Heart left ventricle (tissue), 16 donors: ENCODE results near the gene NGB. TPM values are rescaled to one million over a fixed set of nuclear protein-coding genes. Genes with fewer than 3 reads are reported as not detected.

Experiments used
- ATAC-seq, 4 donors: fragments of 200-7000 bp; cut with Tn5 transposase; one replicate each; pipeline ENCODE4 v1.9.1; 2020 to 2022; ENCODE audit warnings: moderate library complexity in 4 of 4, mild to moderate bottlenecking in 3 of 4, moderate number of reproducible peaks in 1 of 4
- DNase-seq, 5 donors: peaks; one replicate each; pipeline ENCODE4 v3.0.0-alpha.2; 2020
- H3K27ac ChIP-seq, 12 donors: fragments of 200-600 bp; sonication (generic) in 4 of 12; one replicate each; pipeline versions ENCODE4 v1.5.0 to v1.8.0; 2016 to 2022; ENCODE audit warnings: mild to moderate bottlenecking in 2 of 12
- H3K27me3 ChIP-seq, 9 donors: fragments of 200-600 bp; sonication (generic) in 2 of 9; one replicate each; pipeline versions ENCODE4 v1.5.1 to v1.8.0; 2016 to 2022; ENCODE audit warnings: mild to moderate bottlenecking in 3 of 9
- H3K36me3 ChIP-seq, 9 donors: fragments of 200-600 bp; sonication (generic) in 2 of 9; one replicate each; pipeline versions ENCODE4 v1.5.0 to v1.8.0; 2018 to 2022; ENCODE audit warnings: mild to moderate bottlenecking in 2 of 9
- H3K4me1 ChIP-seq, 12 donors: fragments of 200-600 bp; sonication (generic) in 4 of 12; one replicate each; pipeline versions ENCODE4 v1.5.0 to v1.8.0; 2016 to 2022; ENCODE audit warnings: mild to moderate bottlenecking in 3 of 12
- H3K4me3 ChIP-seq, 12 donors: fragments of 200-600 bp; sonication (generic) in 4 of 12; one replicate each; pipeline versions ENCODE4 v1.5.0 to v1.8.0; 2017 to 2022; ENCODE audit warnings: mild to moderate bottlenecking in 9 of 12, moderate library complexity in 4 of 12
- H3K9me3 ChIP-seq, 12 donors: fragments of 200-600 bp; sonication (generic) in 4 of 12; one replicate each; pipeline versions ENCODE4 v1.5.0 to v1.8.0; 2016 to 2022; ENCODE audit warnings: mild to moderate bottlenecking in 1 of 12
- CTCF ChIP-seq, 12 donors: fragments of 200-600 bp; sonication (generic) in 4 of 12; IDR thresholded peaks; one replicate each; pipeline versions ENCODE4 v1.5.0 to v1.8.0; 2018 to 2022; ENCODE audit warnings: antibody characterized with exemption in 12 of 12, mild to moderate bottlenecking in 5 of 12
- POLR2A ChIP-seq, 2 donors: fragments of 450-650 bp; IDR thresholded peaks; one replicate each; pipeline ENCODE4 v1.6.1; 2017; ENCODE audit warnings: antibody characterized with exemption in 2 of 2, mild to moderate bottlenecking in 2 of 2, moderate library complexity in 2 of 2
- WGBS, 4 donors: extraction: QIAGEN DNeasy Blood & Tissue Kit in 2 of 4; methylation state at CpG; one replicate each; pipeline versions ENCODE4 v1.1.5 to v1.1.7; 2013 to 2018; 5-methylcytosine and 5-hydroxymethylcytosine counted together
- intact Hi-C, 10 donors: fragments of 100-400 bp; cut with DNase I; formaldehyde crosslinking; loops; one replicate each; pipeline versions ENCODE4 v1.11.1 to v1.14.2; 2022
- polyA plus RNA-seq, 2 donors: library from polyadenylated mRNA; stranded (reverse); fragments of 200-250 nt; gene quantifications; one replicate each; pipeline ENCODE4 v1.2.3, GENCODE V29; 2013
- total RNA-seq, 9 donors: library from RNA; depleted of rRNA in 2 of 9; stranded (reverse); fragments of >200 nt in 2 of 9; fragmentation: NEBNext Ultra II Directional in 3 of 9; extraction: Animal tissue kit (Norgen Biotek cat#: 25700) in 3 of 9; gene quantifications; one replicate each; pipeline versions ENCODE4 v1.1.0 to v1.2.4, GENCODE V29; 2016 to 2023
- donor health status: ischemic (EF 13 %, LVEDD 7.1; RV severe dilation, severe dysfunction).
- donor health status: healthy with polysubstance abuse.
- donor health status: DM: no; HTN: yes; CAD: no.
- donor health status: DM: no; HTN: no; CAD: no.
- donor health status: ischemic (EF 25% LVEDD 6.9; RV normal size, moderate dysfunction).
- donor health status: ischemic (EF 25% LVEDD 5.7; RV mildly dilated, moderate dysfunction).
- donor health status: healthy.
- donor health status: DM: yes; HTN: yes; CAD: no.
- donor health status: ischemic (EF 35%, LVEDD 5.7; RV mildly dilated, moderate dysfunction).
- donor health status: nonischemic (EF 11% LVEDD 7.7; RV severe dilation, severe dysfunction).
- donor health status: DM: yes; HTN: yes; CAD: no.
- donor health status: PGD.
- donor health status: ischemic (EF 29% LVEDD 5.4; RV normal size, mild dysfunction).
- donor health status: nonischemic (EF 23%, LVEDD 6.1; RV moderate dilation, normal function).

NGB gene
- total and polyA plus RNA-seq, 11 donors, result not detected

GRCh38 chr14:77275041-77275580, 4.1 kb upstream of the NGB start:
- WGBS, 4 donors, result 71 to 87% (median 84%) methylated on average over 5 of the region's 5 CpGs
- H3K4me3 ChIP-seq, result no peak overlapping the region
- DNase-seq, result no peak
- peaks cover 0 to 38% (median 28%) of the 10 kb centered on the region in 9 donors for H3K36me3 ChIP-seq
- no peak overlapping the region for H3K27ac ChIP-seq
- ATAC-seq, result no peak
- peaks cover 0 to 11% (median 0%) of the 10 kb centered on the region in 12 donors for H3K4me1 ChIP-seq
- H3K27me3 ChIP-seq, result peaks cover 9 to 30% (median 20%) of the 10 kb centered on the region in 9 donors
- peaks cover 0 to 6% (median 0%) of the 10 kb centered on the region in 12 donors for H3K9me3 ChIP-seq
- TF ChIP-seq CTCF (IDR thresholded peaks at IDR 0.05), result no peak
- no peak for TF ChIP-seq POLR2A (IDR thresholded peaks at IDR 0.05)
- intact Hi-C loops, result no loop called here

- intact Hi-C loops, result no loop called here
- Histone ChIP-seq H3K9me3 (peaks cover 0 to 6% (median 0%) of the 10 kb centered on the region in 12 donors), H3K36me3 (peaks cover 0 to 25% (median 19%) of the 10 kb centered on the region in 9 donors), H3K4me3 (no peak overlapping the region), H3K27me3 (peaks cover 9 to 37% (median 20%) of the 10 kb centered on the region in 9 donors), H3K27ac (no peak overlapping the region), H3K4me1 (peaks cover 0 to 11% (median 0%) of the 10 kb centered on the region in 12 donors)
- no peak for ATAC-seq
- DNase-seq, result no peak
- no peak for TF ChIP-seq CTCF (IDR thresholded peaks at IDR 0.05)
- no peak for TF ChIP-seq POLR2A (IDR thresholded peaks at IDR 0.05)
- WGBS, 4 donors, result 65 to 94% (median 76%) methylated on average over 4 of the region's 4 CpGs
Observed at GRCh38 chr14:77273796-77274195, 2.8 kb upstream of the NGB start.

- peaks cover 9 to 44% (median 29%) of the 10 kb centered on the region in 9 donors for H3K27me3 ChIP-seq
- no peak overlapping the region for H3K4me3 ChIP-seq
- no peak for TF ChIP-seq POLR2A (IDR thresholded peaks at IDR 0.05)
- no peak for TF ChIP-seq CTCF (IDR thresholded peaks at IDR 0.05)
- 81 to 86% (median 84%) methylated on average over 4 of the region's 4 CpGs for WGBS, 4 donors
- ATAC-seq, result no peak
- peaks cover 0 to 11% (median 0%) of the 10 kb centered on the region in 12 donors for H3K4me1 ChIP-seq
- peaks cover 0 to 15% (median 3%) of the 10 kb centered on the region in 12 donors for H3K9me3 ChIP-seq
- peaks cover 0 to 11% (median 5%) of the 10 kb centered on the region in 9 donors for H3K36me3 ChIP-seq
- intact Hi-C loops, result no loop called here
- no peak overlapping the region for H3K27ac ChIP-seq
- DNase-seq, result no peak
Observed at GRCh38 chr14:77272261-77272660, 1.3 kb upstream of the NGB start.

- H3K4me3 ChIP-seq, result peak overlapping the region in 1 of 12 donors; percentile 16
- TF ChIP-seq POLR2A (IDR thresholded peaks at IDR 0.05) (no peak), CTCF (IDR thresholded peaks at IDR 0.05) (no peak)
- 3 to 9% (median 5%) methylated on average over 24 to 84 of the region's 84 CpGs for WGBS, 4 donors
- DNase-seq, result no peak
- H3K27me3 ChIP-seq, result peaks cover 9 to 48% (median 30%) of the 10 kb centered on the region in 9 donors
- intact Hi-C loops, result no loop called here
- H3K4me1 ChIP-seq, result peaks cover 0 to 11% (median 0%) of the 10 kb centered on the region in 12 donors
- H3K27ac ChIP-seq, result no peak overlapping the region
- no peaks in the 10 kb centered on the region for H3K36me3 ChIP-seq
- no peak for ATAC-seq
- peaks cover 0 to 15% (median 3%) of the 10 kb centered on the region in 12 donors for H3K9me3 ChIP-seq
Observed at GRCh38 chr14:77270361-77271112, 469 bp downstream of the NGB start.
